Loucy (cell line): ENCODE results near the gene FRMD8.

ENCODE experiments used
- H2AFZ ChIP-seq: fragments of 200-600 bp; sonication (generic); 2 replicates; pipeline ENCODE4 v1.6.0; 2016; ENCODE audit warnings: antibody characterized with exemption, mild to moderate bottlenecking, low read length, moderate library complexity
- H3F3A ChIP-seq: fragments of 200-600 bp; 2 replicates; pipeline ENCODE4 v1.6.0; 2016; ENCODE audit warnings: antibody characterized with exemption, low read depth, mild to moderate bottlenecking
- H3K27me3 ChIP-seq: fragments of 200-600 bp; sonication (generic); 2 replicates; pipeline ENCODE4 v1.6.1; 2014; ENCODE audit warnings: low read length, mild to moderate bottlenecking; ENCODE audit not compliant: insufficient read depth, poor library complexity, severe bottlenecking
- H3K36me3 ChIP-seq: fragments of 200-600 bp; sonication (generic); 2 replicates; pipeline ENCODE4 v1.6.1; 2016; ENCODE audit warnings: low read length; ENCODE audit not compliant: insufficient read depth
- H3K4me1 ChIP-seq: fragments of 200-600 bp; sonication (generic); 2 replicates; pipeline ENCODE4 v1.5.1; 2014; ENCODE audit warnings: low read length, mild to moderate bottlenecking; ENCODE audit not compliant: insufficient read depth, poor library complexity, severe bottlenecking
- H3K4me2 ChIP-seq: fragments of 200-600 bp; sonication (generic); 2 replicates; pipeline ENCODE4 v1.6.0; 2014; ENCODE audit warnings: antibody characterized with exemption, low read length, low read depth, mild to moderate bottlenecking; ENCODE audit not compliant: poor library complexity, severe bottlenecking
- H3K4me3 ChIP-seq: fragments of 200-600 bp; sonication (generic); 2 replicates; pipeline ENCODE4 v1.5.1; 2014; ENCODE audit warnings: low read length, mild to moderate bottlenecking, mixed read lengths; ENCODE audit not compliant: poor library complexity, severe bottlenecking
- H3K79me2 ChIP-seq: fragments of 200-600 bp; sonication (generic); 2 replicates; pipeline ENCODE4 v1.6.1; 2014; ENCODE audit warnings: low read length; ENCODE audit not compliant: insufficient read depth
- H3K9ac ChIP-seq: fragments of 200-600 bp; sonication (generic); 2 replicates; pipeline ENCODE4 v1.6.0; 2014; ENCODE audit warnings: mild to moderate bottlenecking, low read depth, low read length, moderate library complexity; ENCODE audit not compliant: poor library complexity, severe bottlenecking
- H3K9me2 ChIP-seq: fragments of 200-600 bp; sonication (generic); replicated peaks from 2 replicates; pipeline ENCODE4 v1.6.1; 2016; ENCODE audit warnings: low read depth, low read length, mixed read lengths
- H3K9me3 ChIP-seq: fragments of 200-600 bp; sonication (generic); 2 replicates; pipeline ENCODE4 v1.6.1; 2014; ENCODE audit warnings: mild to moderate bottlenecking, antibody characterized with exemption, low read length, low read depth; ENCODE audit not compliant: insufficient read depth
- H4K20me1 ChIP-seq: fragments of 200-600 bp; sonication (generic); 2 replicates; pipeline ENCODE4 v1.6.0; 2014; ENCODE audit warnings: antibody characterized with exemption, low read length, mild to moderate bottlenecking; ENCODE audit not compliant: insufficient read depth, poor library complexity, severe bottlenecking
- CTCF ChIP-seq: fragments of 200-600 bp; sonication (generic); conservative IDR thresholded peaks from 2 replicates; pipeline ENCODE4 v1.5.1; 2014; ENCODE audit warnings: mild to moderate bottlenecking, antibody characterized with exemption, low read length
- EZH2phosphoT487 ChIP-seq: fragments of 200-600 bp; IDR thresholded peaks from 2 replicates; pipeline ENCODE4 v1.6.1; 2018; ENCODE audit warnings: antibody characterized with exemption, mild to moderate bottlenecking, moderate library complexity, borderline replicate concordance

Gene FRMD8

GRCh38 chr11:65434667-65435410 lies 48.4 kb downstream of the FRMD8 start:
- peaks cover 12% of the 10 kb centered on the region; the same call in 1 of the 2 replicates for H3K36me3 ChIP-seq
- H3K4me1 ChIP-seq, result peaks cover 30% of the 10 kb centered on the region
- no peaks in the 10 kb centered on the region for H3K27me3 ChIP-seq
- no peaks in the 10 kb centered on the region for H3K9me2 ChIP-seq
- no peak overlapping the region for H3K4me3 ChIP-seq
- H3K4me2 ChIP-seq, result no peak overlapping the region
- H3K79me2 ChIP-seq, result peaks cover 66% of the 10 kb centered on the region
- H4K20me1 ChIP-seq, result peaks cover 29% of the 10 kb centered on the region
- no peak overlapping the region for H2AFZ ChIP-seq
- H3F3A ChIP-seq, result peaks cover 16% of the 10 kb centered on the region
- H3K9ac ChIP-seq, result no peak overlapping the region
- no peaks in the 10 kb centered on the region for H3K9me3 ChIP-seq
- no peak for TF ChIP-seq EZH2phosphoT487
- TF ChIP-seq CTCF, result no peak

GRCh38 chr11:65435411-65435931 lies 49.0 kb downstream of the FRMD8 start:
- H3K4me2 ChIP-seq, result no peak overlapping the region
- no peak for TF ChIP-seq CTCF
- no peak for TF ChIP-seq EZH2phosphoT487
- peaks cover 24% of the 10 kb centered on the region for H3K4me1 ChIP-seq
- H3K9ac ChIP-seq, result no peak overlapping the region
- H3K4me3 ChIP-seq, result no peak overlapping the region
- no peaks in the 10 kb centered on the region for H3K9me2 ChIP-seq
- H3K79me2 ChIP-seq, result peaks cover 60% of the 10 kb centered on the region
- peaks cover 26% of the 10 kb centered on the region for H4K20me1 ChIP-seq
- no peaks in the 10 kb centered on the region for H3K9me3 ChIP-seq
- H3K36me3 ChIP-seq, result peaks cover 12% of the 10 kb centered on the region; the same call in 1 of the 2 replicates
- H2AFZ ChIP-seq, result no peak overlapping the region
- H3F3A ChIP-seq, result peaks cover 11% of the 10 kb centered on the region
- no peaks in the 10 kb centered on the region for H3K27me3 ChIP-seq

- Histone ChIP-seq H2AFZ (no peak overlapping the region), H3K79me2 (peaks cover 55% of the 10 kb centered on the region), H3K9me2 (no peaks in the 10 kb centered on the region), H3K4me1 (peaks cover 19% of the 10 kb centered on the region), H3K4me3 (no peak overlapping the region), H4K20me1 (peaks cover 21% of the 10 kb centered on the region), H3K9ac (no peak overlapping the region), H3K27me3 (no peaks in the 10 kb centered on the region), H3F3A (0 out of 2 replicates have a peak, but pooled peaks cover 7% of the 10 kb centered on the region), H3K36me3 (peaks cover 12% of the 10 kb centered on the region; the same call in 1 of the 2 replicates), H3K4me2 (no peak overlapping the region), H3K9me3 (no peaks in the 10 kb centered on the region)
- TF ChIP-seq EZH2phosphoT487 (no peak), CTCF (no peak)
Observed at GRCh38 chr11:65435981-65436411, 49.6 kb downstream of the FRMD8 start.
